DMS53 treated with DMSO at 0.1 percent for 48 hours (cell line): ENCODE results near the gene GPBP1.
A peak's percentile ranks its signal among the peaks of the same experiment; 100 is the strongest.
"Not testable (repeated sequence)": the region's sequence is repeated elsewhere in the genome, so short reads cannot be mapped to it uniquely, and the experiment has no call there.

Source experiments
- DNase-seq: peaks from one replicate; lab custom pipeline; 2025; ENCODE audit not compliant: unreplicated experiment; lab: John Stamatoyannopoulos, UW

Gene GPBP1, protein sequence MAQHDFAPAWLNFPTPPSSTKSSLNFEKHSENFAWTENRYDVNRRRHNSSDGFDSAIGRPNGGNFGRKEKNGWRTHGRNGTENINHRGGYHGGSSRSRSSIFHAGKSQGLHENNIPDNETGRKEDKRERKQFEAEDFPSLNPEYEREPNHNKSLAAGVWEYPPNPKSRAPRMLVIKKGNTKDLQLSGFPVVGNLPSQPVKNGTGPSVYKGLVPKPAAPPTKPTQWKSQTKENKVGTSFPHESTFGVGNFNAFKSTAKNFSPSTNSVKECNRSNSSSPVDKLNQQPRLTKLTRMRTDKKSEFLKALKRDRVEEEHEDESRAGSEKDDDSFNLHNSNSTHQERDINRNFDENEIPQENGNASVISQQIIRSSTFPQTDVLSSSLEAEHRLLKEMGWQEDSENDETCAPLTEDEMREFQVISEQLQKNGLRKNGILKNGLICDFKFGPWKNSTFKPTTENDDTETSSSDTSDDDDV

DNA sequence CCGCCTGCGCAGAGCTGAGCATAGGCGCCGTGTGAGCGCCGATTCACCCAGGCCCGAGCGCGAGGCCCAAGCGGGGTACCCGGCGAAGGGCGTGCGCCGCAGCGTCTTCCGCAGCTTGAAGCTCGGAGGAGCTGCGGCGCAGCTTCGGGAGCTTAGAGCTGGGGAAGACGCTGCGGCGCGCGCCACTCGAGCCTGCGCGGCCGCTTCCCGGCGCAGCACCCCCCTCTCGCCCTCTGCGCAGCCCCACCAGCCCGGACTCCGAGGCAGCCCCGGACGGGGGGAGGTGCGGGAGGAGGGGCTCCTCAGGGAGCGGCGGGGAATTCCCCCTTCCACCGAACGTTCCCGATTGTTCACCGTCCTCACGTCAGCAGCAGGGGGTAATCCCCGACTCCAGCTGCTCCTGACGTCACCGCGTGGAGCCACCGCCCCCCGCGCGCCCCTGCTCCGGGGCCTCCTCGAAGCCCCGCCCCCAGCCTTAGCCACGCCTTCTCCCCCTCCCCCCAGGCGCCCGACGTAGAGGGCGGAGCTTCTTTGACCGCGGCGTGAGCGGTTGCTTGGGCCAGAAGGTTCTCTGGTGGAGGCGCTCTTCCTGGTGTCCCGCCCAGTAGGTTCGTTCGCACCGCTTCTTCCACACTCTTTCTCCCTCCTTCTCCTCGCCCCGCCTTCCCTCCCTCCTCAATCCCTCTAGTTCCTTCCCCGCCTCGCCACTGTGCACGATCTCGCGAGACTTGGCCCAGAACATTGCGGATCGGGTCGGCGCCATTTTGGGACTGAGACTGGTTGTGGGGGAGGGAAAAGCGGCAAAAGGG, at the start of gene GPBP1:
TSS of gene GPBP1 (plus strand) at position 741 of the 809 bp plus-strand sequence. CDS start 40,072 bp downstream, outside the sequence.
- peak; percentile 97 for DNase-seq

DNA sequence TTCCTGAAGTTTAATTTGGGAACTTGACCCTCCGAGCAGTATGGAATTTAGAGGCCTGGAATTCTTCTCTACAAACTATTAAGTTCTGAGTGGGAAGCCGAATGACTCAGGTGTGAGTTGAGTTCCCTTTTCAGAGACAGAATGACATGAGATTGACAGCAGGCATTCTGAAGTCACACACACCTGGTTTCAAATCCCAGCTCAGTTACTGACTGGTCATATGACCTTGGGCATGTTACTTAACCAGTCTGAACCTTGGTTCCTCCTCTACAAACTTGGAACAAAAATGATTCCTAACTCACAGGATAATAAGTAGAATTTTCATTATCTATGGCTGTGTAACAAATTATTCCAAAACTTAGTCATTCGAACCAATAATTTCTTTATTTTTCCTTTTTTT, 45.5 kb upstream of the GPBP1 start:
- peak; percentile 3 for DNase-seq

DNA sequence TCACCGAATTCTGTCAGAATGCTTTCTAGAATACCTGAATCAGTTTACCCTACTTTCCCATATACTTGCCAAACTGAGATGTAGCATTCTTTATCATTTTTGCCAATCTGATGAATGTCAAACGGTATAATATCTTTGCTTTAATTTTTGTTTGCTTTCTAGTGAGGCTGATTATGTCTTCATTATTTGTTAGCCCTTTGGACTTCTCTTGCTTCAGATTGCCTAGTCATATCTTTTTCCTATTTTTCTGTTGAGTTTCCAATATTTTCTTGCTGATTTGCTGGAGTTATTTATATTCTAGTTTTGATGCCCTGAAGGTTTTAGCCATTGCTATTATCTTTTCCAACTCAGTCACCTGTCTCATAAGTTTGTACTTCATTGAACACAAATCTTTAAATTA, 40.3 kb upstream of the GPBP1 start:
- DNase-seq = no peak

DNA sequence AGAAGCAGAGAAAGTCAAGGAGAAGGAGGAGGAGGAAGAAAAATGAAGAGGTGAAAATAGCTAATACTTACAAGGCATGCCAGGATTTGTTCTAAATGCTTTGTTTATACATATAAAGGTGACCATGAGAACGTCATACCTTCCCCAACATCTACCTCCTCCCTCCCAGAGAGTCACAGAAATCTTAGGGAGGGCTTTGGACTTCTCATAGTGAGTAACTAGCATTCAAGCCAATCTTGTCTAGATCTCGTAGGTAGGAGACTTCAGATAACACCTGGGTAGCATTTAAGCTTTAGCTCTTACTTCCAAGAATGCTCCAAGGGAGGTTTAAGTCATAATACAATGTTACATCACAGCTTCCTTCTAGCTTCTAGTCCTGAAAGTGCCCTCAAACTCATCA, 36.5 kb upstream of the GPBP1 start:
- no peak for DNase-seq

DNA sequence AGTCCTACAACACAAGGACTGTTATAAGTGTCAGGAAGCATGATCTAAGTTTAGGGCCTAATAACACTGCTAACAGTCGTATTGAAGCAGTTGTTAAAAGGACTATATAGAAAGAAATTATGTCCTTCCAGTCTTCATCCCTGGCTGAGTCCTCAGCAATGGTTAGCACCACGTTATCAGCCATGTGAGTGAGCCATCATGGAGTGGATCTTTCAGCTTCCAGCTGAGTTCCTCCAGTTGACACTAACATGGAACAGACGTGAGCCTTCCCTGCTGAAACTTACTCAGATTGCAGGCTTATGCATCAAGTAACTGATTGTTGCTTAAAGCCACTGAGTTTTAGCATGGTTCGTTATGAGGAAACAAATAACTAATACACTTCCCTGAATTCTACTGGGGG, 21.5 kb upstream of the GPBP1 start:
- no peak for DNase-seq

DNA sequence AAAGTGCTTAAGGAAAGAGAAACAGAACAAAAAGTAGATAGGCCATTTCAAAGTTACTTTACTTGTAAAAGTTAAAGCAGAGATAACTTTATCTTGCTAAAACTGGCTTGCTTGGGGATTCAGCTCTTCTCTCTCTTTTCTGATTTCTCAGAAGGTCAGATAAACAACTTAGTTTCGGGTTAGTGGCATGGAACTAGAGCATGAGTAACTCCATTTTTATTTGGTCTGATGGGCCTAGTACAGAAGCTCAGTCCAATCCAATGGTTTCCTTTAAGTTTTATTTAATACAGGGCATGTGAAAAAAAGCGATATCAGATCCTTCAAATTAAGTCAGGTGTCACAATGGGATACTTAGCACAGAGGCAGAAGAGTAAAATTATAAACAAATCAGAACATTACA, 18.8 kb upstream of the GPBP1 start:
- no peak for DNase-seq

DNA sequence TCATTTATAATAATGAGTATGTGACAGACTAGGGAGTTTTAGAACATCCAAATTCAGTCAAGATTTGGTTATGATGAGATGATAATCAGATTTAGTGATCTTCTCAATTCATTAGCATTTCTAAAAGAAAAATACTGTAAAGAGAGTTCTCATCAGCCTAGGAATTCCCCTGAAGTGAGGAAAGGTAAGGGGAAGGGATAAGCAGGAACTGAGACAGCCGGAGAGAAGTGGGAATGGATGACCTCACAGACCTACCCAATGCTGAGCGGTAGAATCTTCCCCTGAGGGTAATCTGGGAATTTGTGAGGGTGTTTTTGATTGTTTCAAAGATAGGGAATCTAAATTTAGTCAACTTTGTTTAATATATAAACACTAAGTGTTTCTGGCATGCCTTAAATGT, 16.7 kb upstream of the GPBP1 start:
- DNase-seq = no peak

DNA sequence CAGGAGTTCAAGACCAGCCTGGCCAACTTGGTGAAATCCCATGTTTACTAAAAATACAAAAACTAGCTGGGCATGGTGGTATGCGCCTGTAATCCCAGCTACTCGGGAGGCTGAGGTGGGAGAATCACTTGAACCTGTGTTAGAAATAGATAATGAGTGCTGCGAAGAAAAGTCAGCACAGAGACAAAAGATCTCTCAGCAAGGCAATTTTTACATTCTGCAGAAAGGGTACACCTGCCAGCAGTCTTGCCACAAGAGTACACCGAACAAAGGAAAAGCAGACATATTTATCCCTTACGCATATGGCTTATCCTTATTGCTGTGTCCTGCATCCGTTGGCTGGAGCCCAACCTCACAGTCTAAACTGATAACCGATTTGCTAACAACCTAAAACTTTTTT, 16.2 kb upstream of the GPBP1 start:
- DNase-seq = no peak

DNA sequence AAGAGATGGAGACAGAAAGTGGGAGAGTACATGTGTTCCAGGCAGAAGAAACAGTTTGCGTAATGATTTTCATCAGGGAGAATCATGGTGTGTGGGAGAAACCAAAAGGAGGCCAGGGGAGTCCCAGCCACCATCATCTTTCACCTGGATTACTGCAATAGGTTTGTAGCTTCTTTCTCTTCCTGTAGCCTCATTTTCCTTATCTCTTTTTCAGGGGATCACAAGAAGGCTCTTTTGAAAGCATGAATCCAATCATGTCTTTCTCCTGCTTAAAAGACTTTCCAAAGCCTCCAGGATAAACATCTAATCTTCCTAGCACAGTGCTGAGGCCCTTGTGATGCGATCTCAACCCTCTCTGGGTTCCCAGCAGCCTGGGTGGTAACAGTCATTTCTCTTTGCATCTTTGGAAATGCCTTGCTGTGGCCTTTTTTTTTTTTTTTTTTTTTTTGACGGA, 10.3 kb upstream of the GPBP1 start:
- no peak for DNase-seq

DNA sequence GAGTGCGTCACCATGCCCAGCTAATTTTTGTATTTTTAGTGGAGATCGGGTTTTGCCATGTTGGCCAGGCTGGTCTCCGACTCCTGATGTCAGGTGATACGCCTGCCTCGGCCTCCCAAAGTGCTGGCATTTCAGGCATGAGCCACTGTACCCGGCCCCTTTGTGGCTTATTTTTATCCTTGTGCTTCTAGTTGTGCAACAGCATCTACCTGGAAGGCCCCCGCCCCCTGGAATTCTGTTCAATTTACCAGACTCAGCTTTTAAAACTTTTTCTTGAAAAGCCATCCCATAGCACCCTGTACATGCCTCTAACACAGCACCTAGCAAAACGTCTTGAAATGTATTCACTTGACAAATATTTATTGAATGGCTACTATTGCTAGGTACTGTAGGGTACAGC, 9.7 kb upstream of the GPBP1 start:
- no peak for DNase-seq

DNA sequence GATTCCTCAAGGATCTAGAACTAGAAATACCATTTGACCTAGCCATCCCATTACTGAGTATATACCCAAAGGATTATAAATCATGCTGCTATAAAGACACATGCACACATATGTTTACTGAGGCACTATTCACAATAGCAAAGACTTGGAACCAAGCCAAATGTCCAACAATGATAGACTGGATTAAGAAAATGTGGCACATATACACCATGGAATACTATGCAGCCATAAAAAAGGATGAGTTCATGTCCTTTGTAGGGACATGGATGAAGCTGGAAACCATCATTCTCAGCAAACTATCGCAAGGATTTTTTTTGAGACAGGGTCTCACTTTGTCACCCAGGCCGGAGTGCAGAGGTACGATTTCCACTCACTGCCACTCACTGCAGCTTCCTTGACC, 8.7 kb upstream of the GPBP1 start:
- DNase-seq = not testable (repeated sequence)

DNA sequence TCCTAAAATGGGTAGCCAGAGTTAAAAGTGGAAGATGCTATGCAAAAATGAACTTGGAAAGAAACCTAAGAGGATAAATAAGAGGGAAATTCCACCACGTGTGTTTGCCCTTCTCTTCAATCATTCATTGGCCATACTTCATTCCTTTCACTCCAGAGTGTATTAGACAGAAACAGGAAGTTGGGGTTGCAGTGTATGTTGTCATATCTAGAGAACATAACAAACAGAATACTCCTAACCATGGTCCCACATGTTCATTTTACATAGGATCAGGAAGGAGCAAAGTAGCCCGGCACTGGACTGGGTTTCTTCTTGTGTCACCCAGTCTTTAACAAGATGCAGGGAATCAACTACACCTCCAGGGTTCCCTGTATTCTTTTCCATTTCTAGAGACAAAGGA, 7.6 kb upstream of the GPBP1 start:
- no peak for DNase-seq

DNA sequence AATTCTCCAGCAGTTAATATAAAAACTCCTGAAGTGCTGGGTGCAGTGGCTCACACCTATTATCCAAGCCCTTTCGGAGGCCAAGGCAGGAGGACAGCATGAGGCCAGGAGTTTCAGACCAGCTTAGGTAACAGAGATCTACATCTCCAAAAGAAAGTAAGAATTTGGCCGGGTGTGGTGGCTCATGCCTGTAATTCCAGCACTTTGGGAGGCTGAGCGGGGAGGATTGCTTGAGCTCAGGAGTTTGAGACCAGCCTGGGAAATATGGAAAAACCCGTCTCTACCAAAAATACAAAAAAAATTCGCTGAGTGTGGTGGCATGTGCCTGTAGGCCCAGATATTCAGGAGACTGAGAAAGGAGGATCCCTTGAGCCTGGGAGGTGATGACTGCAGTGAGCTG, 6.7 kb upstream of the GPBP1 start:
- no peak for DNase-seq

DNA sequence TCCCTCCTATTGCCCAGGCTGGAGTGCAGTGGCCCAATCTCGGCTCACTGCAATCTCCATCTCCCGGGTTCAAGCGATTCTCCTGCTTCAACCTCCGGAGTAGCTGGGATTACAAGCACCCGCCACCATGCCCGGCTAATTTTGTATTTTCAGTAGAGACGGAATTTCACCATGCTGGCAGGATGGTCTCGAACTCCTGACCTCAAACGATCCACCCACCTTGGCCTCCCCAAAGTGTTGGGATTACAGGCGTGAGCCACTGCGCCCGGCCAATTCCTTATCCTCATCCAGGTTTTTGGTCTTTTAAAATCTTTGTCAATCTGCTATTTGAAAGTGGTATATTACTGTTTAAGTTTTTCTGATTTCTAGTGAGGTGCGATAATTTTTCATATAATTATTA, 3.7 kb upstream of the GPBP1 start:
- not testable (repeated sequence) for DNase-seq

DNA sequence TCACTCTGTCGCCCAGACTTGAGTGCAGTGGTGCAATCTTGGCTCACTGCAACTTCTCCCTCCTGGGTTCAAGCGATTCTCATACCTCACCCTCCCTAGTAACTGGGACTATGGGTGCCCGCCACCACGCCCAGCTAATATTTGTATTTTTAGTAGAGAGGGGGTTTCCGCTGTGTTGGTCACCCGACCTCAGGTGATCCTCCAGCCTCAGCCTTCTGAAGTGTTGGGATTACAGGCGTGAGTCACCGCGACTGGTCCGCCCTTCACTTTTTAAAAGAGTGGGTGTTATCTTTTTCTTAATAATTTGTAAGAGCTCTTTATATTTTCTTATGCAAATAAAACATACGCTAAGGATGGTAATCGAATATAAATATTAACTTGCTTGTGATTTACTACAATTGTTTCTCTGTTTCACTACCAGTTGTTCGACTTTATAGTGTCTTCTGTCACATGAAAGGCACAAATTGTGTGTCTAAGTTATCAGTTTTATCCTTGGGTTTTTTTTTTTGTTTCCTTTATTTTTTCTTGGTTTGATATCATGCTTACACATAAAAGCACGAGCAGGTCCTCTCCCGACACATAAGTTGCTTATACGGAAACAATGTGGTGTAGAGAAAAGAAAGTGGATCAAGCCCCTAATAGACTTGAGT, 1.9 kb upstream of the GPBP1 start:
- DNase-seq = peak; percentile 32

DNA sequence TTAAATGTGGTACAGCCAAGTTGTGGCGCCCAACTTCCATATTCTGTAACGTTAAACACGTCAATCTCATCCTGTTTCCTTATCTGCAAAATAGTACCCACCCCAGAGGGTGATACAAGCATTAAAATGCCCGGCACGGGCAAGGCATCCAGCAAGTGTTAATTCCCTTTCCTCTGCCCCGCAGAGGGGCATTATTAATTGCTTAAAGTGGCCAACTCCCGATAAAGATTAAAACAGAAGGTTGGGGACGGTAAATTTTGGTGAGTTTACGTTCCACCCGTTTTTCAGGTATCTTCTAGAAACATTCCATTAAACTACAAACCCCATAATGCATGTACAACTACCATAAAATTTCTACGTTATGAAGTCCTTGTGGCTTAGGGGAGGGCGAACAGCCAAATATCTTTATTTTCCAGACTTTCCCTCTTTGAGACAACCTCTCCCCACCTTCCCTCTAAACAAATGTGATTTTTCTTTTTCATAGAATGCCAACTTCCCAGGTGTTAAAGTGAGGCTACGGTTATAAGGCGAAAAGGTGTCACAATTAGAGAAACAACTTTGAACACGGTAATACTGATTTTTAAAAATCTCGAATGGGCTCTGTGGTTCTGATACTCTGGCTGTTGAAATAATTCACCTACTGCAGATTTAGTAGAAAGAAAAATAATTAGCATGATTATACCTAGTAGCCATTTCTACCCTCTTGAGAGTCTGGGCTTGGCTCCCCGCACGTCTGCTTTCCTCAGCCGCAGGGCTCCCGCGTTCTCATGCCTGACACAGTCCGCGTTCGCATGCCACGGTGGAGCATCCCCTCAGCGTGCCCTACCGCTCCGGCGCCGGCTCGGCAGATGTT, 1.2 kb upstream of the GPBP1 start:
- DNase-seq = peak; percentile 34

DNA sequence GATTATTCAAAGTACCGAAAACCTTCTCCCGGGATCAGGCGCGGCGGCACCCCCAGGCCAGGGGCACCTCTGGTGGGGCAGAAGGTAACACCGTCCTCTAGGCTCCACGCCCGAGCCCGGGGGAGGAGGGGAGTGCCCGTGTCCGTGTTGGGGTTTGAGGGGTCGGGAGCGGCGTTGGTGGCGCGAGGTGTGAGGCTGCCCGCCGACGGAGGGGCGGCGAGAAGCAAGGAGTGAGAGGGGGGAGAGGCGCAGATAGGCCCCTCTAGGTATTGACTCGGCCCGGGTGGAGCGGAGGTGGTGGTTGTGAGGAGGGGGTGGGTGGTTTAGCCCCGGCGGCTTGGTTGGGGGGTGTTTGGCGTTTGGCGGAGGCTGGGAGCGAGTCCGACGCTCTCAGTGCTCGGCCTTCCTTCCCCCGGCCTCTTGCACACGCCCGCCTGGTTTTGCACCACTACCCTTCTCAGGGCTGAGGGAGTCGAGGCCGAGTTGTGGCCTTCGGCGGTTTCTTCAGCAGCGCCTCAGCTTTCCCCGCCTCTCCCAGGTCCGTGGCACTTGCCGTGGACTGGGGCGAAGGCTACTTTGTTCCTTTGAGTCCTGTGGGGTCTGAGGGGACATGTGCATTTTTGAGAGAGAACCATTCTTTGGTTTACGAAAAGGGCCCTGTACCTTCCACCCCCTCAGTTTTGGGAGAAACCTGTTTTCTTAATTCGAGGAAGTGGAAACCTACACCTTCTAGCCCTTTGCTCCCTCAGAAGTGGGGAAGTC, 450 bp downstream of the GPBP1 start:
- no peak for DNase-seq

DNA sequence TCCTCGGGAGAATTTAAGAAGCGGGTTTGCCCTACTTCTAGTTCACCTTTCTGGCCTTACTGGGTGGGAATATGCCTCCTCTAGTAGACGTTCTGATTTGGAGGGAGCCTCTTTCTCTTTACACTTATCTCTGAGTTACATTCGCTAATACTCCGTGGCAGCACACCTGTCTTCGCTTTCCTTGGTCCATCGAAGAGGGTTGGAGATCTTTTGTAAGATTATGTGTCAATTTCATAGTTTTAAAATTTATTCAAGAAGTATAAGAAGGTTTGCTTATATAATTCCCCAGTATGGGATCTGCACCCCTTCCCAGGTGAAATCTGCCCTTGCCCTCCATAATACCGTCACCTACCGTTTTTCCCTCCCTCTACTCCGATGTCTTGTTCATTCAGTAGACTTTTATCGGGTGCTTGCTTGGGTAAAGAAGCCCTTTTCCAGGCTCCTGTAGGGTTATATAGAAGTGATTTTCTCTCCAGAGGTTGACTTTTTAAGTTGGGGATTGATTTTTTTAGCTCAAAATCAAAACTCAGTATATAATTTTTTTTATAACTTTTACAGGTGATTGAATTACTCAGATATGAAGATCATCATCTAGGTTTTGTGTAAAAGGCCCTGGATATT, 1.1 kb downstream of the GPBP1 start:
- DNase-seq = no peak

DNA sequence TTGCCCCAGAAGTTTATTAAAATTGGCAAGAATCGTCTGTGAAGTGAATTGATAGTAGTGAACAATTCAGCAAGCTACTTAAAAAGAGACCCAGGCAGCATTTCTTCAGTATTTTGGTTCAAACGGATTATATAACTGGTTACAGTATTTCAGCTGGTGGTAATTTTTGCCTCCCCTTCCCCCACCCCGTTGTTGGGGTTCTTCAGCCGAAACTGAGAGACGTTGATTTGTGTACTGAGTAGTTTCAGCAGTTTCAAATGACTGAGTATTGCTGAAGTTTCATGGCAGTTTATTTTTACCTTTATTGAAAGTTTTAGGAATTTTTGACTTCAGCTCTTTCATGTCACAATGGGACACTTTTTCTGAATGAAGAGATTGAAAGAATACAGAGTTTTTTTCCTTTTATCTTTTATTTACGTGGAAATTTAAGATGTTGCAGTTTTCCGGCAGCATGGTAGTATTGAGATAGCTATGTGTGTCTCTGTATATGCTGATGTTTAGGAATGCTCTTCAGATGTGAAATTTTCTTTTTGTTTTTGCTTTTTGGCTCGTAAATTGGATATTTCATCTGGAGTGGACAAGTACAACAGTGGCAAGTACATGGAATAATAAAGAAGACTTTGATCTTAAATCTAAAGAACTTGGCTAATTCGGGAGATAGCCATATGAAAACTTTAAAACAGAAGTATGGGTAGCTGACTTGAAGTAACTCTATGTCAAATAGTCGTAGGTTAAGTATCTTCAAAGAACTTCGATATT, 1.9 kb downstream of the GPBP1 start:
- DNase-seq = no peak
